HG03097 (cell line): Measurements from ENCODE around the gene CRYGB.

Source experiments
- ATAC-seq: cut with Tn5 transposase; IDR thresholded peaks from one replicate; pipeline ENCODE4 v1.9.1; 2021; ENCODE audit not compliant: unreplicated experiment, low FRiP score

The CRYGB gene

GRCh38 chr2:208146006-208146405, at the start of gene CRYGB:
Gene CRYGB (minus strand): TSS chr2:208146158. CDS start chr2:208146120, 38 bp downstream.
- no peak for ATAC-seq

DNA sequence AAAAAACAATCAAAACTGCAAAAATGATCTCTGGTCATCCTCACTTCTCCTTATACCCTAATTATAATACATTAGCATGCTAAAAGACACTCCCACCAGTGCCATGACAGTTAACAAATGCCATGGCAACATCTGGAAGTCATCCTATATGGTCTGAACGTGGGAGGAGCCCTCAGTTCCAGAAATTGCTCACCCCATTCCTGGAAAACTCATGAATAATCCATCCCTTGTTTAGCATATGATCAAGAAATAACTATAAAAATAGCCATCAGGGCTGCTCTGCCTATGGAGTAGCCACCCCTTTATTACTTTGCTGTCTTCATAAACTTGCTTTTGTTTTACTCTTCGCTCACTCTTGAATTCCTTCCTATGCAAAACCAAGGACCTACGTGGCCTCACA, 49.6 kb upstream of the CRYGB start:
- no peak for ATAC-seq

DNA sequence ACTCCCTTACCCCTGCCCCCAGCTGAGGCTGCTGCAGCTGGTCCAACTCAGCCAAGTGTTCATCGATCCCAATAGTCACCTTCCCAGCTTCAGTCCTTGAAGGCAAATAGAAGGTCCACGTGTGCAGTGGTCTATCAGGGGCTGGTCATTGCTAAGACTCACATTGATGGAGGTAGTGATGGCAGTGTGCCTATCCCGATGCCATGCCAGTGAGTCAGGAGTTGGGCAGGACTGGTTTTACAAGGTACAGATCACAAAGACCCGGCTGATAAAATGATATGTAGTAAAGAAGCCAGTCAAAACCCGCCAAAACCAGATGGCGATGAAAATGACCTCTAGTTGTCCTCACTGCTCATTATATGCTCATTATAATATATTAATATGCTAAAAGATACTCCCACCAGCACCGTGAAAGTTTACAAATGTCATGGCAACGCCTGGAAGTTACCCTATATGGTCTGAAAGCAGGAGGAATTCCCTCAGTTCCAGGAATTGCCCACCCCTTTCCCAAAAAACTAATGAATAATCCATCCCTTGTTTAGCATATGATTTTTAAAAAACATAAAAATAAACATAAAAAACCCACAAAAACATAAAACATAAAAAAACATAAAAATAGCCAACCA, 46.8 kb upstream of the CRYGB start:
- ATAC-seq, result no peak

DNA sequence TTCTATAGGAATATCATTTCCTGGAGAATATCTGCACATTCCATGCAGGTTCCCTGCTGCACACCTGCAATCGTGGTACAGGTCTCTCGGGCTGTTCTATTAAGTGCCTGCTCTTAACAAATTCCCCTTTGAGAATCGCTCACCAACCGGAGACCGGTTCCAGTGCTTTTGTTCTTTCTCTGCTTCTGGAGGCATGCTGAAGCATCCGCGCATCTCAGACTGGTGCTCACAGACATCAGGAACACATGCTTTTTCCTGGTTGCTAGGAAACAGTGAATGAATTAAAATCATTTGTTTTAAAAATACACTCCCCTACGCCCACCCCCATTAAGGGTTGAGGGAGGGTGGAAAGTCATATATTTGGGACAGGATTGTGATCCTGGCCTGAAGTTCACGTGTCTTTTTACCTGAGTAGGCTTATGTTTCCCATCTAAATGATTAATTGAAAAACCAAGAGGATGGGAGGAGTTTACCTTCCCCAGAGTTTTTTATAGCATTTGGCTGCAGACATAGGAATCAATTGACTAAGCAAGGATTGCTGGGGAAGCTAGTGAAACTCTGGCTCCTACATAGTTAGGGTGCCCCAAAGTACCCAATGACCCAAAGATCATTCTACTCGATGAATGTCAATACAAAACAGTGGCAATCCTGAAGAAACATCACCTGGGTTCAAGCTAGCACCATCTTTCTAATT, 44.0 kb upstream of the CRYGB start, which contains the start of gene C2orf80:
Gene C2orf80 (minus strand): TSS at position 221 of the 694 bp plus-strand sequence. CDS start 3,044 bp downstream, outside the sequence.
- ATAC-seq, result no peak

- ATAC-seq, result no peak
Observed at GRCh38 chr2:208189069-208189809, 43.3 kb upstream of the CRYGB start.

DNA sequence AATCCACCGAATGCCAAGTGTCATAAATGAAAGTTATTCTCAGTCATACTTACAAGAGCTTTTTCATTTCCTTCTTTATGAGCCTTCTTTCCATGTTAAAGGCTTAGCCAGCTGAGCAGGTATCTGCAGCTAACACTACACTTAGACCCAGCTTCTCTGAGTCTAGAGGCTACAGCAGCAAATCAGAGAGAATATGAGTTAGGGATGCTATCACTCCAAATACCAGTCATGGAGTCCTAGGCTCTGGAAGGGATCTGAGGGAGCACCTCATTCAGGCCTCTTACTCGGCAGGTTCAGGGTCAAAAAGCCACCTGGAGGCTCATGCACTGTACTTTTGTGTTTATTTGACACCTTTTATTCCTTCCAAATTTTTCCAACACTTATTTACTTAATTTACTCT, 40.9 kb upstream of the CRYGB start:
- ATAC-seq, result no peak

DNA sequence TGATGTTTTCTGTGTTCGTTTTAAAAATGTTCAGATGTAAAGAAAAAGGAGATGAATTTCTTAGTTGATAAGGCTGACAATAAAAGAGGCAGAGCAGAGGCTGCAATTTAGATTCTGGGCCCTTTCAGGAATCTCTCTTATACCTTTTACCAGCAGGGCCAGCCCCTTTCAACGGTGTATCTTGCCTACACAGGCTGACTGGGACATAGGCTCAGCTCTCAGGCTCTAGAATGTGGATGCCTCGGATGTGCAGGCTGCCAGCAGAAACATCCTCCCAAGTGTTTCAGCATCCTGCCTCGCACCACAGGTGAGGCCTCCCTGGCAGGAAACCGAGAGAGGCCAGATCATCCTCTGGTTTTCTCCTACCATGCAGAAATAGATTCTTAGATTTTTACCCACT, 40.5 kb upstream of the CRYGB start:
- no peak for ATAC-seq

- ATAC-seq, result no peak
Observed at GRCh38 chr2:208183972-208184705, 38.2 kb upstream of the CRYGB start.

- ATAC-seq, result no peak
Observed at GRCh38 chr2:208183526-208183925, 37.6 kb upstream of the CRYGB start.

DNA sequence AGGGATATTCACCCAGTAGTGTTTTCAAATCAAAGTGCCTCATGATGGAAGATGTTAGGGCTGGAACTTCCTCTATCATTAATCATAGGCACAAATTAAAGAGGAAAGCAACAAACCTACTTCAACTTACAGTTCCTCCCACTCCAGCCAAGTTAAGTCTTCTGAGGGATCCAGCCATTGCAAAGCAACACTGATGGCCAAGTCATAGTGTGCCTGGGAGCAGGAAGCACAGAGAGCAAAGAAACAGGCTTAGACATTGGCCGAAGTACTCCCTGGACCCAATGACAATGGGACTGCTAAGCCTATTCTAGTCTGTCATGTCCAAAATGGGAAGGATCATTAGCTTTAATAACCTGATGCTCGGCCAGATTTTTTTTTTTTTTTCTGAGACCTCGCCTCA, 36.9 kb upstream of the CRYGB start:
- ATAC-seq, result no peak

GRCh38 chr2:208179028-208179609, 33.2 kb upstream of the CRYGB start:
- ATAC-seq, result no peak

- no peak for ATAC-seq
Observed at GRCh38 chr2:208175840-208176153, 29.8 kb upstream of the CRYGB start.

DNA sequence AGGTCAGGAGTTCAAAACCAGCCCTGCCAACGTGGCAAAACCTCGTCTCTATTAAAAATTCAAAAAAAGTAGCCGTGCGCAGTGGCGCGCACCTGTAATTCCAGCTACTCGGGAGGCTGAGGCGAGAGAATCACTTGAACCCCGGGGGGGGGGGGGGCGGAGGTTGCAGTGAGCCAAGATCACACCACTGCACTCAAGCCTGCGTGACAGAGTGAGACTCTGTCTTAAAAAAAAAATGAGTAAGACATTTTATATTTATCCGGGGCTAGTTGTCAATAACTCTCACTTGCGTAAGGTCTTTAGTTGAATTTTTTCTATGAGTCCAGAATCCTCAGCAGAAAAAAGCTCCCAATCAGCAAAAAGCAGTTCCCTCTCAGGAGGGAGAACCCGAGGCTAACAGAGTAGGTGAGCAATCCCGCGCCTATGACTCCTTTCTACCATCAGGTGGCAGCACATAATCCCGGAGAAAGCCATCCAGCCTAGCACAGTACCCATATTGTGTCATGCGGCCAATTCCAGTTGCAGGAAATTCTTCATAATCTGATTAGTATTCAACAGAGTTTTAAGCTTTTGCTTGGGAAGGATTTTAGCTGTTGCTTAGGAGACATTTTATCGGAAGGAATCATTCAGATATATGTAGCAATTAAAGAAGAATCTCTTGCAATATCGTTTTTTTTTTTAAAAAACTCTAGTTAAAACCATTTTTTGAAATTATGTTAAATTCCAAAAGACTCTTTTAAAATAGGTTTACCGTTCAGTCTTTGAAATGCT, 29.3 kb upstream of the CRYGB start:
- ATAC-seq, result peak; percentile 97

GRCh38 chr2:208174144-208174543, 28.2 kb upstream of the CRYGB start:
- ATAC-seq, result no peak

DNA sequence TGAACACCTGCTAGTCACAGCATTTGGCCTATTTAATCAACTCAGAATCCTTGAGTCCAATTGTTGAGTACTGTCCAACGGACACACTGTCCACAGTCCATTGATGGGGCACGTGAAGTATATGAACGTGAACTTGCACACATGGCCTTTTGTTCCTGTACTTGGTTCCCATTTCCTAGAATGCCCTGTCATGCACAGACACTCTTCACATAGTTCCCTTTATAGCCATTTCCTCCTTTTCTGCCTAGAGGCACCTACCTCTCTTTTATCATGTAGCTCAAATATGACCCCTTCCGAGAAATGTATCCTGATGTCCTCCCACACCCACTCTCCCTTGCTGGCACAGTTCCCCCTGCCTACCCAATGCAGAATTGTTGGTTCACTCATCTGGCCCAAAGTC, 26.2 kb upstream of the CRYGB start:
- ATAC-seq, result no peak

DNA sequence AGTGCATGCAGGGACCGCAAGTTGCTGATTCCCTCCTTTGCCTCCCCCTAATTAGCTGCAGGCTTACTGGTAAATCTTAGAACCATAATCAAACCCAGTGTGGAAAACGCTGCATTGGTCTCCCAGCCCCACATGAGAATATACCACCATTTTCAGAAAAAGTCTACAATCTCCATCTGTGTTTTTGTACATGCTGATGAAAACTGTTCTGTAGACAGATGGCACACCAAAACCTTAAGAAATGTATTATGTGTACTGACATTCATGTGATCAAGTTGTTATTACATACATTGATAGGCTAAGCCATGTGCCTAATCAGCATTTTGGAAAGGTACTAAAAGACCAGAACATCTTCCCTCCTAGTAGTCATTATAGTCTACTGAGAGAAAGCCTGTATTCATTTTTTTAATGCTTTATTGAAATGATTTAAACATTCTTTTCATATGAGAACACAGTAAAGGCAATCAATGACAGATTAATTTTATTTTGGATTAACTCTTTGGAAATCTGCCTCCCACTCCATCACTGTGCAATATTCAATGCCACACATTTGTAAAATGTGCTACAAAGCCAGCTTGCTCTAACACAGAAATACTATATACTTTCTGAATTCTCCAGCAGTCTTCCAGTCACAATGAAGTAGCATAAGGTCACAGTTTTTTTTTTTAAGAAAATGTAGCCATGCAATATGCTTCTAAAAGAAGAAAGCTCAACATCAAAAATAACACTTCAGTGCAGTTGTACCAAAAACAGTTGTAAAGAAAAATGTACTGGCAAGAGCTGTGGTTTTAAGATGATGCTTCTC, 19.2 kb upstream of the CRYGB start:
- ATAC-seq, result no peak

- ATAC-seq, result no peak
Observed at GRCh38 chr2:208163489-208163888, 17.5 kb upstream of the CRYGB start, which contains the start of gene CRYGA. Gene CRYGA (minus strand): TSS chr2:208163589. CDS start chr2:208163556, 33 bp downstream.

GRCh38 chr2:208156439-208156838, 10.5 kb upstream of the CRYGB start:
- no peak for ATAC-seq

DNA sequence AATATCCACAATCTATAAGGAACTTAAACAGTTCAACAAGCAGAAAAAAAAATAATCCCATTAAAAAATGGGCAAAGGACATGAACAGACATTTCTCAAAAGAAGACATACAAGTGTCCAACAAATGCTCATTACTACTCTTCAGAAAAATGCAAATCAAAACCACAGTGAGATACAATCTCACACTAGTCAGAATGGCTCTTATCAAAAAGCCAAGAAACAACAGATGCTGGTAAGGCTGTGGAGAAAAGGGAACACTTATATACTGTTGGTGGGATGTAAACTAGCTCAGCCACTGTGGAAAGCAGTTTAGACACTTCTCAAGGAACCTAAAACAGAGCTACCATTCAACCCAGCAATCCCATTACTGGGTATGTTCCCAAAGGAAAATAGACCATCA, 7.2 kb upstream of the CRYGB start:
- no peak for ATAC-seq
